ENCODE measurements around the gene MRPS18B. TPM values are rescaled to one million over a fixed set of nuclear protein-coding genes. Genes with fewer than 3 reads are reported as not detected.

The MRPS18B gene
- total and polyA plus RNA-seq, 2 donors (not counting 1 experiment from before 2014, with no cell fraction given): 35.9 to 38.8 TPM

GRCh38 chr6:30670760-30671527 lies 53.3 kb downstream of the MRPS18B start:
- H3K27ac ChIP-seq (ENCODE audit: low read length in 2 of 2): no peak overlapping the region

More at GRCh38 chr6:30670760-30671527, 53.3 kb downstream of the MRPS18B start:
- Histone ChIP-seq H2AFZ (ENCODE audit: insufficient read depth, low read depth, low read length, poor library complexity, severe bottlenecking) (no peak overlapping the region), H3K79me2 (ENCODE audit: control insufficient read depth, insufficient read depth, low read length) (peaks cover 18% of the 10 kb centered on the region), H3K9me3 (ENCODE audit: control extremely low read depth in 1 of 3, control insufficient read depth in 2 of 3, insufficient read depth in 1 of 3, low read length in 2 of 3) (no peaks in the 10 kb centered on the region), H3K4me2 (replicated peaks; ENCODE audit: low read depth, low read length, poor library complexity, severe bottlenecking) (peak overlapping the region; percentile 84), H3K4me3 (ENCODE audit: control extremely low read depth in 1 of 5, extremely low read depth in 1 of 5, insufficient read depth in 1 of 5, low read depth in 2 of 5, low read length in 4 of 5) (no peak overlapping the region), H3K9ac (ENCODE audit: low read length) (no peak overlapping the region), H3K36me3 (replicated peaks in 1 of 2; ENCODE audit: control extremely low read depth in 1 of 2, control insufficient read depth in 1 of 2, extremely low read depth in 1 of 2, insufficient read depth in 2 of 2, low read length in 1 of 2) (peaks cover 0 to 30% of the 10 kb centered on the region in 2 experiments), H3K27me3 (replicated peaks in 1 of 4; ENCODE audit: control extremely low read depth in 1 of 4, control insufficient read depth in 3 of 4, insufficient read depth in 4 of 4, low read length in 3 of 4) (no peaks in the 10 kb centered on the region), H4K20me1 (ENCODE audit: control insufficient read depth, insufficient read depth, low read length, poor library complexity, severe bottlenecking) (peaks cover 13% of the 10 kb centered on the region), H3K4me1 (ENCODE audit: control insufficient read depth in 2 of 2, insufficient read depth in 2 of 2, low read length in 2 of 2) (peaks cover 10 to 19% of the 10 kb centered on the region in 2 donors)
- peak overlapping the region; percentile 68 for H3K4me3 Mint-ChIP-seq
- 96% methylated on average over 19 of the region's 27 CpGs for WGBS (ENCODE audit: insufficient coverage)
- intact Hi-C loops (cut with micrococcal nuclease): loop anchor here (5.0 kb wide), 1 partner anchor 114 kb away; the partner anchor contains the start of genes GNL1 and PRR3
- TF ChIP-seq CTCF (IDR thresholded peaks at IDR 0.05): no peak
- no peak for TF ChIP-seq EZH2 (IDR thresholded peaks at IDR 0.05; ENCODE audit: borderline replicate concordance, insufficient read depth, low read depth, low read length, poor library complexity, severe bottlenecking)
- peak overlapping the region; percentile 57 for H3K27ac Mint-ChIP-seq
- ATAC-seq (ENCODE audit: low read depth): no peak
- DNase-seq: no peak
- CTCF ChIA-PET: interaction anchor here (1.1 to 19.8 kb wide), 6 partner anchors 11 to 191 kb away, joined by 3 to 963 read pairs (median 12); partner anchors contain the start of genes MDC1 and TUBB
- H3K27me3 Mint-ChIP-seq: no peaks in the 10 kb centered on the region
- H3K4me1 Mint-ChIP-seq: peaks cover 23% of the 10 kb centered on the region
- POLR2A ChIA-PET: interaction anchor here (0.6 to 3.4 kb wide), 3 partner anchors 51 to 89 kb away, joined by 3 to 22 read pairs (median 3); no protein-coding TSS in a partner anchor
- H3K9me3 Mint-ChIP-seq (ENCODE audit: insufficient read depth): no peaks in the 10 kb centered on the region
